ENCODE results near the gene BOD1L2.

DNA sequence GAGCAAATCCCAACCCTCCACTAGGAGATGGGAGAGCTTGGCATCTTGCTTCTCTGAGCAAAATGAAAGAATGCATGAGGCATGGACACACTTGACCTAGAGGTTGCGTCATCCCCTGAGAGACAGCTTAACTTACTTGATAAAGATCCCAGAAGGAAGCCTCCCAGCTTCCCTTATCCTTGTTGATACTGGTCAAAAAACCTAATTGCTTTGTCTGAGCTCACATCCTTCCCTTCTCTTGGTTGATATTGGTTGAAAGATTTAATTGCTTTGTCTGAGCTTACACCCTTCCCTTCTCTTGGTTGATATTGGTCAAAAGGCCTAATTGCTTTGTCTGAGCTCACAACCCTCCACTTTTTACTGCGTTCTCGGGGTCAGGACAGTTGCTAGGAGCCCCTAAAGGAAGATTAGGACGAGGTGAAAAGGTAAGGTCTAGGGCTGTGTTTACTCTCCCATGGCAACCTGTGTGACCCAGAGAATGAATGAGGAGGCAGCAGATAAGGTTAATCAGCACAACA lies 12.2 kb upstream of the BOD1L2 start:
- TF ChIP-seq CTCF (IDR thresholded peaks at IDR 0.05) (no peak), POLR2AphosphoS5 (IDR thresholded peaks at IDR 0.05) (no peak), POLR2A (IDR thresholded peaks at IDR 0.05) (no peak)
